T-helper 2 cell treated with Interferon-gamma antibody and Interleukin-4, amounts not matched to agents 100 ng/mL and 5 ng/mL, for 36 hours (primary cell): ENCODE measurements around the gene MRPS26. TPM values are rescaled to one million over a fixed set of nuclear protein-coding genes. Genes with fewer than 3 reads are reported as not detected.
"Not testable (repeated sequence)": the region's sequence is repeated elsewhere in the genome, so short reads cannot be mapped to it uniquely, and the experiment has no call there.

ENCODE experiments used
- intact Hi-C: fragments of 100-400 bp; cut with micrococcal nuclease; formaldehyde crosslinking; loops from one replicate; pipeline ENCODE4 v1.15.1; 2023
- total RNA-seq: library from RNA; stranded (reverse); gene quantifications from 2 replicates; pipeline ENCODE4 v1.2.3, GENCODE V29; 2022

The MRPS26 gene
- total RNA-seq, 1 donor from 2014 or later = 43.9 TPM

DNA sequence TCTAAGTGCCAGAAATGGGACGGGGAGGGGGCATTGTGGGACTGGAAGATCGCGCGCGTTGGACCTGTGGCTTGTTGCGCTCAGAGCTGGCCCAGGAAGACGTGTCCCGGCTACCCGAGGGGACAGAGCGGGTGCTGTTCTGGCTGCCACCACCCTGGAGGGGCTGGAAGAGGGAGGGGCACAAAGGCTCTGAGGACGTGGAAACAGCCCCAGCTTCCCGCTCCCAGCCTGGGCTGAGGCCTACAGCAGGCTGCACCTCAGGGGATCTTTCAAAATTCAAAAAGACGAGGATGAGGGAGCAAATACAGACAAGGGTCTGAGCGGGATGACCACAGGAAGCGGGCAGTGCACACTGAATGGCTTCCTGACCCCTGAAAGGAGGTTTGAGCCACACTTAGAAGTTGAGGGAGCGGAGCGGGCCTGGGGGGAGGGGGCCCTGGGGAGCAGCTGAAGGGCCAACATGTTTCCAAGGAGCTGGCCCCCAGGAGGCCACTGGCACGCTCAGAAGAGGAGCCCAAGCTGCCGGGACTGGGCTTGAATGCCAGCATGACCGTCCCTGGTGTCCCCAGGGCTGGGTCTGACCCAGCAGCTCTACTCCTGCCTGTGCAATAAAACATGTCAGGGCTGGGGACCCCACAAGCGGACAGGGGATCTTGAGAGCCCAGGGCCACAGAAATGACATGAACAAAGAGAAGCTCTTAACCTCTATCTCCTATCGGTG lies 26.8 kb downstream of the MRPS26 start:
- intact Hi-C loops = no loop called here

- intact Hi-C loops = not testable (repeated sequence)
Observed at GRCh38 chr20:3073251-3073643, 27.4 kb downstream of the MRPS26 start.

GRCh38 chr20:3074812-3075211 lies 29.0 kb downstream of the MRPS26 start:
- intact Hi-C loops = no loop called here

DNA sequence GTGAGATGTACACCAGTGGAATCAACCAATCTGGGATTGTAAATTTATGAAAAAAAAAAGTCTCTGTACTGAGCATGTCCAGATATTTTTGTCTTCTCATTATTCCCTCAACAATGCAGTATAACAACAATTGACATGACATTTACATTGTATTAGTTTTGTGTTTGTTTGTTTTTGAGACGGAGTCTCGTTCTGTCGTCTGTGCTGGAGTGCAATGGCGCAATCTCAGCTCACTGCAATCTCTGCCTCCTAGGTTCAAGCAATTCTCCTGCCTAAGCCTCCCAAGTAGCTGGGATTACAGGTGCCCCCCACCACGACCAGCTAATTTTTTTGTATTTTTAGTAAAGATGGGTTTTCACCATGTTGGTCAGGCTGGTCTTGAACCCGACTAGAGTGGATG lies 29.5 kb downstream of the MRPS26 start:
- intact Hi-C loops = not testable (repeated sequence)

DNA sequence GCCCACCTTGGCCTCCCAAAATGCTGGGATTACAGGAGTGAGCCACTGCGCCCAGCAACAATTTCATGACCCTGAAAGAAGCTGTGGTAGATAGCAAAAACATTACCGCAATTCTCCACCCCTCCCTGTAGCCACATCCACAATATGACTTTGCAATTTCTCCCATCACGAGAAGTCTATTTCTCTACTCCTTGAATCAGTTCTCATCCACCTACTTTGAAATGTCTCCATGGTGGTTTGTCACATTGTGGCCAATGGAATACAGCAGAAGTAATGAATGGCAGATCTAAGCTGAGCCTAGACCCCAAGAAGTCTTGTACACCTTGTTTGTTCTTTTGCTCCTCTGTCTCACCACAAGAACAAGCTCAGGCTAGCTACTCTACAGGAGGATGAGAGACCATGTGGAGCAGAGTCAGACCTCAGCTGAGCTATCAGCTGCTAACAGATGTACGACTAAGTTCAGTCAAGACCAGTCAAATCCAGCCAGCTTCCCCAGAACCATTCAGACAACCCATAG lies 31.8 kb downstream of the MRPS26 start:
- intact Hi-C loops = loop anchor here (2.0 kb wide), 1 partner anchor 23 kb away; no protein-coding TSS in a partner anchor

DNA sequence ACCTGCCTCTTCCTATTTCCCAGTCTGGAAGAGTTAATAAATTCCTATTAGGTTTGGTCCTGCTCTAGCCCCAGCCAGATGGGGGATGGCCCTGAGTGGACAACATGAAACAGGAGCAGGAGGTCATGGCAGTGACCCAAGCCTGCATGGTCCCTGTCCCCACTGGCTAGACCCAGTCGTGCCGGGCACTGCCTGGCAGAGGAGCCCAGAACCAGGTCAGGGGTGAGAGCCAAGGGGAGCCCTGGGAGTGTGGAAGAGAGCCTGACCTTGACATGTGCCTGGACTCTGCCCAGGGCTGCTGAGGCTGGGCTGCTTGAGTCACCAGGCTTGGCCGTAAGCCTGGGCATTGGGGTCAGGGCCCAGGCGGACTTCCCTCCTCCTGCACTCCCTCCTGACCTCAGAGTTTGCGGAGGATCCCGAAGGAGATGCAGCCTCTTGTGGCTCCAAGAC lies 35.1 kb downstream of the MRPS26 start:
- intact Hi-C loops = no loop called here

GRCh38 chr20:3081641-3082040 lies 35.8 kb downstream of the MRPS26 start:
- intact Hi-C loops = no loop called here

GRCh38 chr20:3082306-3082951 lies 36.6 kb downstream of the MRPS26 start:
- intact Hi-C loops = no loop called here

- intact Hi-C loops = no loop called here
Observed at GRCh38 chr20:3082955-3083952, 37.4 kb downstream of the MRPS26 start.

DNA sequence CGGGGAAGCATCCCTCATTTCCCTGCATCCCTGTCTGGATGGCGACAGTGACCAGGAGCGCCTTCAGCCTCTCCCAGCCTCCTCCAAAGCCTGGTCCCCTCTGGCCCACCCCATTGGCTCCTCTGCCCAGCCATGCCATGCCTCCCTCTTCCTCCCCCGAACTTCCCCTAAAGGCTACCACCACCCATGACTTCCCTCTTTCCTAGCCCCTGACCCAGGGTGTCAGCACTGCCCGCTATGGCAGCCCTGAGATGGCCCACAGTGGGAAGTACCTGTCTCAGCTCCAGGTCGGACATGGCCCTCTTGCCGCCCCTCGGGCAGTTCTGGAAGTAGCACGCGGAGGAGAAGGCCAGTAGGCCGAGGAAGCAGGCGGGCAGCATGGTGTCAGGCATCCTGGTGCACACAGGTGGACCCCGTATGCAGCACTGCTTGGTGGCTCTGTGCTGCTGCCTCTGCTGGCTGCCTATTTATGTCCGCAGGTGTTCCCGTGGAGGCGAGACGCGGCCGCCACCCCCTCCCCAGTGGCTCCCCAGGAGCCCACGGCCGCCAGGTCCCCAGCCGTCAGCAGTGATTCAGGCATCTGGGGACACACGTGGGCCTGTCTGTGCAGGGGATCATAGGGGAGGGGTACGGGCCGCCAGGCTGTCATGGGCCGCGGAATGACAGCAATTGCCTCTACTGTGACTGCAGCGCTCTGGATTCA lies 38.6 kb downstream of the MRPS26 start, which contains the start of gene AVP:
AVP (minus strand) TSS at position 442 of the 703 bp plus-strand sequence; CDS start at position 392, 50 bp downstream.
- intact Hi-C loops = no loop called here

GRCh38 chr20:3084986-3085360 lies 39.1 kb downstream of the MRPS26 start:
- intact Hi-C loops = no loop called here

DNA sequence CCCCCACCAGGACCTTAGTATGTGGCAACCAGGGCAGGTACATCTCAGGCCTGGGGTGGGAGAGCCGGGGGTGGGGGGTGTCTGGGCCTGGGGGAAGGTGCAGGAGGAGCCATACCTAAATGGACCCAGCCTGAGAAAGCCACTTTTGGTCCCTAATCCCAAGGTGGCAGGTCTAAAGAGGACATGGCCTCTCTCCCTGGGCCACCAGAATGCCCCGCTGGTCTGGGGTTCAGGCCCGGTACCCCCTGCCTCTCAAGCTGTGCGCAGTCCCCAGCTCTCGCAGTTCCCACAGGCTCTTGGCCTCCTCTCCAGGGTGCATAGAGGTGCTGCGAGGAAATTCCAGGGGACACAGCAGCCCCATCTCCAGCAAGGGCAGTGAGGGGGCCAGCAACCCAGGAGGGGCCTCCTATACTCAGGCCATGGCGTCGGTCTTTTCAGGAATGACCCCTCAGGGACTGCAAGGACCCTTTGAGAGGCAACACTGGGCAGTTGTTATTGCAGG lies 39.8 kb downstream of the MRPS26 start:
- intact Hi-C loops = no loop called here

- intact Hi-C loops = no loop called here
Observed at GRCh38 chr20:3088031-3088430, 42.2 kb downstream of the MRPS26 start.

GRCh38 chr20:3090565-3090964 lies 44.7 kb downstream of the MRPS26 start:
- intact Hi-C loops = no loop called here

DNA sequence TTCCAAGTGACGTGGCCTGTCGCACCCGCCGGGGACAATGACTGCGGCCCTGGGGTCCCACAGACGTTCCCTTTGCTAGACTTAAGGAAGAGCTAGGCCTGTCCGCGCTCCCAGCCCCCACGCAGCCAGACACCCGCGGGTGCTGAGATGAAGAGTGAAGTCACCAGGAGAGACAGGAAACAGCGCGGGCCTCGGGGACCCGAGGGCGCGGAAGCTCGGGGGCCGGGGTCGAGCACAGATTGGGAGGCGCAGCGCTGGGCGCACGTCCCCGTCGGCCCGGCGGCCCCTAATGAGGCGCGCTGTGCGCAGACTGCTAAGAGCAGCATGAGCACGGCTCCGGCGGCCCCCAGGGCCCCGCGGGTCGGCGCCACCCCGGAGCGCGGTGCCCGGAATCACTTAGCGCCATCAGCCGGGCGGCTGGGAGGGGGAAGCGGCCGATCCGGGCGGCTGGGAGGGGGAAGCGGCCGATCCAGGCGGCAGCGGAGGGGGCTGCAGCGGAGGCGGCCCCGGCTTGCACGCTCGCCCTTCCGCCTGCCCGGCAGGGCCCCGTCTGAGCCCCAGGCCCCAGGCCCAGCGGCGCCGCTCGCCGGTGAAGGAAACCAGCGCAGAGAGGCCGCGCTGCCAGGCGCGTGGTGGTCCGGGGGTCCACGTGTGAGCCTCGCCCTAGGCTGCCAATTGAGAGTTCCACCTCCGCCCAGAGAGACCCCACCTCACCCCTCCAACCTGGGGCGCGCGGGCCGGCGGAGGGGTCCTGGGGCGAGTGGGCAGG lies 46.9 kb downstream of the MRPS26 start:
- intact Hi-C loops = no loop called here

- intact Hi-C loops = no loop called here
Observed at GRCh38 chr20:3093861-3094361, 48.1 kb downstream of the MRPS26 start.

- intact Hi-C loops = no loop called here
Observed at GRCh38 chr20:3094848-3095629, 49.2 kb downstream of the MRPS26 start.
